A673 (cell line): ENCODE data around the gene B4GALNT1. TPM values are rescaled to one million over a fixed set of nuclear protein-coding genes. Genes with fewer than 3 reads are reported as not detected.

Experiments used
- BruUV-seq: library from RNA; stranded (reverse); fragments of 400-500 nt; replicated peaks from 2 replicates; lab custom pipeline; 2021; lab: Mats Ljungman, UMichigan
- CTCF ChIA-PET: fragments of 300-600 bp; sonication (Branson Sonifier 250); formaldehyde crosslinking; loops from one replicate; lab custom pipeline; 2022; ENCODE audit warnings: antibody characterized with exemption; lab: Charles Lee
- POLR2A ChIA-PET: fragments of 300-600 bp; sonication (Branson Sonifier 250); formaldehyde crosslinking; loops from one replicate; lab custom pipeline; 2022; ENCODE audit warnings: antibody characterized with exemption; ENCODE audit not compliant: low non-redundant PET; lab: Charles Lee
- DNase-seq: peaks from one replicate; pipeline ENCODE4 v3.0.0-alpha.2; 2015; ENCODE audit warnings: low spot score
- H3K27ac ChIP-seq: fragments of 200-600 bp; sonication (generic); 2 replicates; pipeline ENCODE4 v1.5.1; 2016; ENCODE audit warnings: mixed run types, low read depth, mild to moderate bottlenecking, mixed read lengths, antibody characterized with exemption, low read length; ENCODE audit not compliant: poor library complexity, severe bottlenecking
- H3K27me3 ChIP-seq: fragments of 200-600 bp; sonication (generic); replicated peaks from 2 replicates; pipeline ENCODE4 v1.6.1; 2017; ENCODE audit warnings: mixed run types, low read depth, mild to moderate bottlenecking, mixed read lengths, antibody characterized with exemption, low read length; ENCODE audit not compliant: insufficient read depth, poor library complexity
- H3K36me3 ChIP-seq: fragments of 200-600 bp; sonication (generic); 2 replicates; pipeline ENCODE4 v1.6.1; 2016; ENCODE audit warnings: mixed run types, mild to moderate bottlenecking, mixed read lengths, antibody characterized with exemption, low read length; ENCODE audit not compliant: insufficient read depth, poor library complexity, severe bottlenecking
- H3K4me1 ChIP-seq: fragments of 200-600 bp; sonication (generic); 2 replicates; pipeline ENCODE4 v1.6.1; 2017; ENCODE audit warnings: mixed run types, mild to moderate bottlenecking, mixed read lengths, antibody characterized with exemption, low read length; ENCODE audit not compliant: insufficient read depth, poor library complexity, severe bottlenecking
- H3K4me3 ChIP-seq: fragments of 200-600 bp; sonication (generic); 2 replicates; pipeline ENCODE4 v1.5.1; 2016; ENCODE audit warnings: low read depth, mixed run types, mild to moderate bottlenecking, mixed read lengths, low read length; ENCODE audit not compliant: poor library complexity, severe bottlenecking
- H3K9me3 ChIP-seq: fragments of 200-600 bp; sonication (generic); 2 replicates; pipeline ENCODE4 v1.6.1; 2016; ENCODE audit warnings: mixed run types, low read depth, mild to moderate bottlenecking, mixed read lengths, antibody characterized with exemption, low read length; ENCODE audit not compliant: poor library complexity, severe bottlenecking
- CTCF ChIP-seq: fragments of 300-800, 200-600 bp; sonication (generic); conservative IDR thresholded peaks from 2 replicates; pipeline ENCODE4 v1.5.1; 2017; ENCODE audit warnings: low read depth, mild to moderate bottlenecking, antibody characterized with exemption, low read length, moderate library complexity, mixed read lengths
- EZH2 ChIP-seq: fragments of 200-600 bp; sonication (generic); IDR thresholded peaks from 2 replicates; pipeline ENCODE4 v1.6.1; 2017; ENCODE audit warnings: borderline replicate concordance, low read depth, mild to moderate bottlenecking, mixed read lengths, antibody characterized with exemption, low read length; ENCODE audit not compliant: poor library complexity, severe bottlenecking
- intact Hi-C: fragments of 100-400 bp; cut with micrococcal nuclease; formaldehyde crosslinking; loops from one replicate; pipeline ENCODE4 v1.10.0; 2022; ENCODE audit not compliant: unreplicated experiment
- total RNA-seq: library from RNA; stranded (reverse); gene quantifications from 2 replicates; pipeline ENCODE4 v1.2.3, GENCODE V29; 2021

The B4GALNT1 gene
- total RNA-seq, 1 experiment from 2014 or later: 34.5 TPM

- intact Hi-C loops: loop anchor here (2.0 kb wide), 1 partner anchor 162 kb away; no protein-coding TSS in a partner anchor
- Histone ChIP-seq H3K36me3 (peaks cover 7% of the 10 kb centered on the region), H3K27me3 (peaks cover 13% of the 10 kb centered on the region), H3K27ac (no peak overlapping the region), H3K4me1 (peaks cover 7% of the 10 kb centered on the region), H3K9me3 (no peaks in the 10 kb centered on the region), H3K4me3 (no peak overlapping the region)
- TF ChIP-seq CTCF (no peak), EZH2 (no peak)
- no peak for DNase-seq
- ChIA-PET POLR2A (no interaction called here), CTCF (interaction anchor here (0.7 to 1.1 kb wide), 2 partner anchors 37 to 39 kb away, joined by 5 to 9 read pairs; no protein-coding TSS in a partner anchor)
- no TSS peak for BruUV-seq
These were observed 10.4 kb downstream of the B4GALNT1 start for GRCh38 chr12:57622293-57623245.

GRCh38 chr12:57621497-57622292 lies 11.3 kb downstream of the B4GALNT1 start:
- peak; percentile 61 for DNase-seq
- TF ChIP-seq EZH2 (no peak), CTCF (peak; percentile 95)
- ChIA-PET POLR2A (no interaction called here), CTCF (interaction anchor here (2.6 kb wide), 1 partner anchor 39 kb away, joined by 9 read pairs; no protein-coding TSS in a partner anchor)
- H3K4me1 ChIP-seq: peaks cover 8% of the 10 kb centered on the region
- peaks cover 13% of the 10 kb centered on the region for H3K27me3 ChIP-seq
- no peaks in the 10 kb centered on the region for H3K9me3 ChIP-seq
- intact Hi-C loops: loop anchor here (1.0 to 2.0 kb wide), 2 partner anchors 38 to 161 kb away; no protein-coding TSS in a partner anchor
- H3K4me3 ChIP-seq: peak overlapping the region; percentile 50
- H3K27ac ChIP-seq: no peak overlapping the region
- H3K36me3 ChIP-seq: peaks cover 7% of the 10 kb centered on the region
- no TSS peak for BruUV-seq

- Histone ChIP-seq H3K9me3 (no peaks in the 10 kb centered on the region), H3K27me3 (peaks cover 13% of the 10 kb centered on the region), H3K27ac (no peak overlapping the region), H3K36me3 (peaks cover 2% of the 10 kb centered on the region), H3K4me1 (peaks cover 15% of the 10 kb centered on the region), H3K4me3 (peak overlapping the region; percentile 50)
- DNase-seq: no peak
- POLR2A ChIA-PET: no interaction called here
- no TSS peak for BruUV-seq
- no peak for TF ChIP-seq CTCF
- no peak for TF ChIP-seq EZH2
- intact Hi-C loops: loop anchor here (1.0 kb wide), 1 partner anchor 38 kb away; no protein-coding TSS in a partner anchor
- CTCF ChIA-PET: interaction anchor here (1.1 to 2.6 kb wide), 2 partner anchors 38 to 162 kb away, joined by 4 to 9 read pairs; no protein-coding TSS in a partner anchor
These were observed 12.0 kb downstream of the B4GALNT1 start for GRCh38 chr12:57620936-57621496.
